ENCODE data around the gene BPIFB2. TPM values are rescaled to one million over a fixed set of nuclear protein-coding genes. Genes with fewer than 3 reads are reported as not detected.

BPIFB2 gene
- polyA plus RNA-seq, 1 donor, result not detected

- 94% methylated on average over 5 of the region's 9 CpGs for whole genome bisulfite sequencing (ENCODE audit: insufficient coverage, low lambda C conversion rate)
- DNase-seq, result no peak
Observed at GRCh38 chr20:33025318-33025876, 17.9 kb downstream of the BPIFB2 start.

GRCh38 chr20:33026072-33026778, 18.7 kb downstream of the BPIFB2 start:
- Histone ChIP-seq H3K4me1 (ENCODE audit: control insufficient read depth, insufficient read depth, low read length) (peaks cover 3% of the 10 kb centered on the region), H3K36me3 (ENCODE audit: control insufficient read depth, insufficient read depth, low read length) (no peaks in the 10 kb centered on the region), H3K27me3 (ENCODE audit: control insufficient read depth, insufficient read depth, low read length) (no peaks in the 10 kb centered on the region), H3K4me3 (ENCODE audit: low read length) (no peak overlapping the region), H3K27ac (ENCODE audit: low read length) (no peak overlapping the region), H3K9me3 (ENCODE audit: control insufficient read depth, low read depth, low read length) (no peaks in the 10 kb centered on the region)
- DNase-seq, result no peak
- no CpG with 5 or more reads among the region's 5 CpGs for WGBS (ENCODE audit: insufficient coverage, low lambda C conversion rate)

More at GRCh38 chr20:33025318-33025876, 17.9 kb downstream of the BPIFB2 start:
- no peak overlapping the region for H3K27ac ChIP-seq (ENCODE audit: low read length)
- H3K27me3 ChIP-seq (ENCODE audit: control insufficient read depth, insufficient read depth, low read length), result no peaks in the 10 kb centered on the region
- no peaks in the 10 kb centered on the region for H3K36me3 ChIP-seq (ENCODE audit: control insufficient read depth, insufficient read depth, low read length)
- H3K9me3 ChIP-seq (ENCODE audit: control insufficient read depth, low read depth, low read length), result no peaks in the 10 kb centered on the region
- H3K4me1 ChIP-seq (ENCODE audit: control insufficient read depth, insufficient read depth, low read length), result peaks cover 3% of the 10 kb centered on the region
- H3K4me3 ChIP-seq (ENCODE audit: low read length), result no peak overlapping the region

DNA sequence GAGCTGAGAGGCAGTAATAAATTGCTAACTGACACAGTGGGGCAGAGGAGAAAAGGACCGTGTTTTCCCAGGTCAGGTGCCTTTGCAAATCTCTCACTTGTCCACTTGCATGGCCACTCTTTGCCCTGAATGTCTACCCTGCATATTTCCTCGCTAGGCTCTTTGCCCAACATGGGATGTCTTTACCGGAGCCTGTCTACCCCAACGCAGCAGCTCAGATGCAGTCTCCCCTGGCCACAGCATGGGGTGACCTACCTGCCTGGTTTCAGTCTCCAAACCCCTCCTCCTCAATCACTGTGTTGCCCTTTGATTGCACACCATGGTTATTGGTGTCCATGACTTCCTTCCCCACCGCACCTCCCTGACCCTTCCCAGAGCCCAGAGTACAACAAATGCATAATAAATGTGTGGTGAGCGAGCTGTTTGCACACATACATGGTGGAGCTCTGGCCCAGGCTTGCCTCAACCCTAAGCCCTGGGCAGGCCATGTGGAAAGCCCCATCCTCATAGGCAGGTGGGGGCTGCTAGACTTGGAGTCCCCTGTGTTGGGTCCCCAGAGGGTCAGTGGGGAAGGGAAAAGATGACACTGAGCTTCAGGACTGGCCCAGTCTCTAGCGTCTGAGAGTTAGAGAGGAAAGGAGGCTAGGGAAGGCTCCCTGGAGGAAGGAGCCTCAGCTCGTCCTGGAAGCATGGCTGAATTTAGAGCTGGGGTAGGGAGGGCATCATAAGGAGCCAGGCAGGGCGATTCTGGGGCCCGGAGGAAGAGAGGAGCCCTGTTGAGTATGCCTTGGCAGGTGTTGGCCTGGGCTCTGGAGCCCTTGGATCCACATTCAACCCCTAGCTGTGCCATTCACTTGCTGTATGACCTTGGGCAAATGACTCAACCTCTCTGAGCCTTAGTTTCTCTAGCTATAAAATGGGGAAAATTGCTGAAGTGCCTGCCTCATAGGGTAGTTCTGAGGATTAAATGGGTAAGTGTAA, 19.6 kb downstream of the BPIFB2 start:
- Histone ChIP-seq H3K4me1 (ENCODE audit: control insufficient read depth, insufficient read depth, low read length) (peaks cover 3% of the 10 kb centered on the region), H3K27ac (ENCODE audit: low read length) (no peak overlapping the region), H3K36me3 (ENCODE audit: control insufficient read depth, insufficient read depth, low read length) (no peaks in the 10 kb centered on the region), H3K9me3 (ENCODE audit: control insufficient read depth, low read depth, low read length) (no peaks in the 10 kb centered on the region), H3K4me3 (ENCODE audit: low read length) (no peak overlapping the region), H3K27me3 (ENCODE audit: control insufficient read depth, insufficient read depth, low read length) (no peaks in the 10 kb centered on the region)
- WGBS (ENCODE audit: insufficient coverage, low lambda C conversion rate), result no CpG with 5 or more reads among the region's 10 CpGs
- DNase-seq, result no peak

DNA sequence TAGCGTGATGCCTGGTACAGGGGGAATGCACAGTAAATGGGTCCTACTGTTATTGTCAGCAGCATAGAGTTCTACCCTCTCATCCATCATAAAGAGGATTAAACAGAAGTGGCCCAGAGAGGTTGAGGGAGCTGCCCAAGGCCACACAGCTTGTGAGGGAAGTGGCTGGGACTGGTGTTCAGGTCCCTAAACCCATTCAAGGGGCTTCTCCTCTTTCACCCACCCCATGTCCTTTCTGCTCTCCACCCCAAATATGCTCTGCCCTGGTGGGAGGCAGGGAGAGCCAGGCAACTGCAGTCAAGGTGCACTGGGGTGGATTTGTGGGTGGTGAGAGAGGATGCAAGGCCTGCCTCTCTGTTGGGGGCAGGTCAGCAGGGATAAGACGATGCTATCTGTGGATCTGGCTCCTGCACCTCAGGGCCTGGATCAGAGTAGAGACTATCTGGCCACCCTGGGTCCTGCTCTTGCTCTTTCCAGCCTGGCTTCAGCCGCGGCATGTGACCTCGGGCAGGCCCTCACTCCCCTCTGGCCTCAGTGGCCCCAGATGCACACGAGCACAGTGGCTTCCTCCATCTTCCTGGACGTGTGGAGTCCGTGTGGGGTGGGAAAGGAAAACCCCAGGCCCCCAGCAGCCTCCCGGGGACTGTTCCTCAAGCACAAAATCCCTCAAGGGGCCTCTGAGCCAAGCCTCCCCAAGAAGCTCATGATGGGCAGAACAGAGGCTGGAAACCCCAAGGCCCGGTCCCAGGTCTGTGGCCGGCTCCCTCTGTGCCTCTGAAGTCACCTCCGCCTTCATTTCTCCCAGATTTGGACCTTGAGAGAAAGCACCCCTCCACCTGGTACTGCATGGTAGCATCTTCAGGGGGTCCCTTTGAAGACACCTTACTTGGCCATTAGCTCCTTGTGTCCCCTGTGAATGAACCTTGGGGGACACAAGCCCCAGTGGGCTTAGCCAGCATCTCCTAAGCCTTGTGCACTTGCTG, 20.6 kb downstream of the BPIFB2 start:
- H3K27me3 ChIP-seq (ENCODE audit: control insufficient read depth, insufficient read depth, low read length), result no peaks in the 10 kb centered on the region

GRCh38 chr20:33028875-33029274, 21.4 kb downstream of the BPIFB2 start:
- H3K4me1 ChIP-seq (ENCODE audit: control insufficient read depth, insufficient read depth, low read length), result no peaks in the 10 kb centered on the region
- H3K27me3 ChIP-seq (ENCODE audit: control insufficient read depth, insufficient read depth, low read length), result no peaks in the 10 kb centered on the region
- H3K4me3 ChIP-seq (ENCODE audit: low read length), result no peak overlapping the region
- H3K36me3 ChIP-seq (ENCODE audit: control insufficient read depth, insufficient read depth, low read length), result no peaks in the 10 kb centered on the region
- H3K9me3 ChIP-seq (ENCODE audit: control insufficient read depth, low read depth, low read length), result no peaks in the 10 kb centered on the region
- no peak for DNase-seq
- WGBS (ENCODE audit: insufficient coverage, low lambda C conversion rate), result no CpG with 5 or more reads among the region's 7 CpGs
- no peak overlapping the region for H3K27ac ChIP-seq (ENCODE audit: low read length)

More for the DNA sequence above, 20.6 kb downstream of the BPIFB2 start:
- peaks cover 3% of the 10 kb centered on the region for H3K4me1 ChIP-seq (ENCODE audit: control insufficient read depth, insufficient read depth, low read length)
- WGBS (ENCODE audit: insufficient coverage, low lambda C conversion rate), result 83% methylated on average over 1 of the region's 12 CpGs
- no peaks in the 10 kb centered on the region for H3K9me3 ChIP-seq (ENCODE audit: control insufficient read depth, low read depth, low read length)
- no peak overlapping the region for H3K4me3 ChIP-seq (ENCODE audit: low read length)
- no peak overlapping the region for H3K27ac ChIP-seq (ENCODE audit: low read length)
- no peak for DNase-seq
- H3K36me3 ChIP-seq (ENCODE audit: control insufficient read depth, insufficient read depth, low read length), result no peaks in the 10 kb centered on the region

DNA sequence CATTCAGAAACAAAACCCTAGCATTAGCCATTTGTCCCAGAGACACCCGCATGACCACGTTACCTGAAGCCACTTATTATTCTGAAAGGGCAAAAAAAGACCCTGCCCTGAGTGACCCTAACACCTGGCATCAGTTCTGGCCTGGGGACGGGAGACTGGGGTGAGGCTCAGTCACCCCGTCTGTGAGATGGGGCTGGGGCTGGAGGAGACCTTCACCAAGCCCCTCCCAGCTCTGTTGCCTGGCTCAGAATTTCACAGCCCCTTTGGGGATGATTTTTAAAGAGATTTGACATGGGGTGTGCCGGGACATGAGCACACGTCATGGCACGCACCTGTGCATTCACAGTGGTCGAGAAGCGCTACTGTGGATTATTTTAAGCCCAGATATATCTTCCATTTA, 22.6 kb downstream of the BPIFB2 start:
- Histone ChIP-seq H3K27me3 (ENCODE audit: control insufficient read depth, insufficient read depth, low read length) (no peaks in the 10 kb centered on the region), H3K9me3 (ENCODE audit: control insufficient read depth, low read depth, low read length) (no peaks in the 10 kb centered on the region), H3K27ac (ENCODE audit: low read length) (no peak overlapping the region), H3K4me1 (ENCODE audit: control insufficient read depth, insufficient read depth, low read length) (no peaks in the 10 kb centered on the region), H3K4me3 (ENCODE audit: low read length) (no peak overlapping the region), H3K36me3 (ENCODE audit: control insufficient read depth, insufficient read depth, low read length) (no peaks in the 10 kb centered on the region)
- no peak for DNase-seq
- no CpG with 5 or more reads among the region's 9 CpGs for WGBS (ENCODE audit: insufficient coverage, low lambda C conversion rate)

DNA sequence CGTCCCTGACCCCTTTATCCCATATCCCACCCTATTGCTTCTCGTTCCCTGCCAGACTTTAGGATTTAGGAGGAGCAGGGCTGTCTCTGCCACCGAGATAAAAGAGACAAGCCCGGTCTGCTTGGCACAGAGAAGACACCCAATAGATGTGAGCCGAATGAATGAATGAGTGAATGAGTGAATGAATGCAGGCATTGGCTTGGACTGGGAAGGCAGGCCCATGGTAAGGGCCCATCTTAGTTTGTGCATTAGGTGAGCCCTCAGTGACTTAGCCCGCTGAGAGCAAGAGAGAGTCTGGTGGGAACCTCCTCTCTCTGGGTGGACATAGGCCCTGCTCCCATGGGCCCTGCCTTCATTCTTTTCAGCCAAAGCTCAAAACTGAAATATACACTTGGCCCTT, 23.1 kb downstream of the BPIFB2 start:
- Histone ChIP-seq H3K4me3 (ENCODE audit: low read length) (no peak overlapping the region), H3K36me3 (ENCODE audit: control insufficient read depth, insufficient read depth, low read length) (no peaks in the 10 kb centered on the region), H3K27ac (ENCODE audit: low read length) (no peak overlapping the region), H3K9me3 (ENCODE audit: control insufficient read depth, low read depth, low read length) (no peaks in the 10 kb centered on the region), H3K27me3 (ENCODE audit: control insufficient read depth, insufficient read depth, low read length) (no peaks in the 10 kb centered on the region), H3K4me1 (ENCODE audit: control insufficient read depth, insufficient read depth, low read length) (no peaks in the 10 kb centered on the region)
- 100% methylated on average over 1 of the region's 6 CpGs for WGBS (ENCODE audit: insufficient coverage, low lambda C conversion rate)
- DNase-seq, result no peak

DNA sequence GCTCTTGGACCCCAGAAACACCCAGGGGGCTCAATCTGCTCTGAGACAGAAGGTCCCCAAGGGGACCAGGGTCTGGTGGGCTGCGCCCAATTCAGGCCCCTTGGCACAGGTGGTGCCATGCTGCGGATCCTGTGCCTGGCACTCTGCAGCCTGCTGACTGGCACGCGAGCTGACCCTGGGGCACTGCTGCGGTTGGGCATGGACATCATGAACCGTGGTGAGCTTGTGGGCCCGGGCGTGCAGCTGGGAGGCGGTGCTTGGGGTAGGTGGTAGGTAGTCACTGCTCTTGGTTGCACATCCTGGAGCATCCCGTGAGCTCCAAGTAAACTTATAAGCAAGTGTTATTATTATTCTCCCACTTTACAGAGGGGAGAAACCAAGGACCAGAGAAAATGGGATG, 24.0 kb downstream of the BPIFB2 start, which contains the start of gene BPIFB6:
Gene BPIFB6, plus strand, starts transcription at position 118 of the 400 bp plus-strand sequence. Its CDS starts 0 bp downstream, at position 118.
- H3K4me3 ChIP-seq (ENCODE audit: low read length), result no peak within 1 kb of the TSS
- H3K27me3 ChIP-seq (ENCODE audit: control insufficient read depth, insufficient read depth, low read length), result no peaks in the 10 kb centered on the region
- H3K27ac ChIP-seq (ENCODE audit: low read length), result no peak within 1 kb of the TSS
- H3K36me3 ChIP-seq (ENCODE audit: control insufficient read depth, insufficient read depth, low read length), result no peaks in the 10 kb centered on the region
- no peaks in the 10 kb centered on the region for H3K9me3 ChIP-seq (ENCODE audit: control insufficient read depth, low read depth, low read length)
- no peak for DNase-seq
- no peaks in the 10 kb centered on the region for H3K4me1 ChIP-seq (ENCODE audit: control insufficient read depth, insufficient read depth, low read length)
- no CpG with 5 or more reads among the region's 10 CpGs for WGBS (ENCODE audit: insufficient coverage, low lambda C conversion rate)

GRCh38 chr20:33032555-33032954, 25.1 kb downstream of the BPIFB2 start:
- no peaks in the 10 kb centered on the region for H3K27me3 ChIP-seq (ENCODE audit: control insufficient read depth, insufficient read depth, low read length)
- WGBS (ENCODE audit: insufficient coverage, low lambda C conversion rate), result 80% methylated on average over 1 of the region's 6 CpGs
- no peak overlapping the region for H3K4me3 ChIP-seq (ENCODE audit: low read length)
- H3K27ac ChIP-seq (ENCODE audit: low read length), result no peak overlapping the region
- H3K4me1 ChIP-seq (ENCODE audit: control insufficient read depth, insufficient read depth, low read length), result no peaks in the 10 kb centered on the region
- DNase-seq, result no peak
- H3K36me3 ChIP-seq (ENCODE audit: control insufficient read depth, insufficient read depth, low read length), result no peaks in the 10 kb centered on the region
- H3K9me3 ChIP-seq (ENCODE audit: control insufficient read depth, low read depth, low read length), result no peaks in the 10 kb centered on the region
